K562 (cell line): ENCODE results near the gene SPOCD1. TPM values are rescaled to one million over a fixed set of nuclear protein-coding genes. Genes with fewer than 3 reads are reported as not detected.

ENCODE experiments used
- CBFA2T2 ChIP-seq: fragments of 450-650 bp; conservative IDR thresholded peaks from 2 replicates; pipeline ENCODE4 v1.6.1; 2017; ENCODE audit warnings: mild to moderate bottlenecking
- CBFB ChIP-seq: sonication (generic); formaldehyde crosslinking; IDR thresholded peaks from 2 replicates; pipeline ENCODE4 v1.4.0; 2020; ENCODE audit warnings: mild to moderate bottlenecking, missing genetic modification reagents
- CEBPB ChIP-seq: fragments of 450-650 bp; IDR thresholded peaks from 2 replicates; pipeline ENCODE4 v1.6.1; 2016; ENCODE audit warnings: missing genetic modification characterization, missing compliant biosample characterization
- DDX20 ChIP-seq: fragments of 450-650 bp; IDR thresholded peaks from 2 replicates; pipeline ENCODE4 v1.6.1; 2016; ENCODE audit warnings: missing genetic modification characterization, low read depth, mild to moderate bottlenecking, missing compliant biosample characterization, moderate library complexity
- HCFC1 ChIP-seq: IDR thresholded peaks from 2 replicates; pipeline ENCODE4 v1.6.1; 2012; ENCODE audit warnings: low read depth, low read length, improper control_type of control experiment
- KLF16 ChIP-seq: IDR thresholded peaks from 2 replicates; pipeline ENCODE4 v1.6.1; 2016; ENCODE audit warnings: antibody characterized with exemption
- MAFK ChIP-seq: IDR thresholded peaks from 2 replicates; pipeline ENCODE4 v1.6.1; 2011; ENCODE audit warnings: low read length, improper control_type of control experiment
- MCM5 ChIP-seq: fragments of 450-650 bp; IDR thresholded peaks from 2 replicates; pipeline ENCODE4 v1.6.1; 2016; ENCODE audit warnings: low read depth
- NONO ChIP-seq, 2 experiments: fragments of 200-400 bp in 1 of 2; fragments of 450-650 bp in 1 of 2; formaldehyde crosslinking in 1 of 2; IDR thresholded peaks; 2 replicates each; pipeline ENCODE4 v1.6.1; 2017; ENCODE audit warnings: low read depth in 2 of 2, mild to moderate bottlenecking in 2 of 2, moderate library complexity in 2 of 2, low read length in 1 of 2
- PHB ChIP-seq: fragments of 250-450 bp; sonication (Bioruptor Pico); IDR thresholded peaks from 2 replicates; pipeline ENCODE4 v1.5.0; 2021
- POLR2AphosphoS2 ChIP-seq: IDR thresholded peaks from 2 replicates; pipeline ENCODE4 v1.6.1; 2012; ENCODE audit warnings: low read length, improper control_type of control experiment
- RB1 ChIP-seq: fragments of 450-650 bp; IDR thresholded peaks from 2 replicates; pipeline ENCODE4 v1.6.1; 2017; ENCODE audit warnings: low read depth, mild to moderate bottlenecking
- TAL1 ChIP-seq: fragments of 450-650 bp; IDR thresholded peaks from 2 replicates; pipeline ENCODE4 v1.6.1; 2016; ENCODE audit warnings: mild to moderate bottlenecking
- TEAD4 ChIP-seq, 2 experiments: sonication (generic) in 1 of 2; formaldehyde crosslinking in 1 of 2; IDR thresholded peaks; 2 replicates each; pipeline versions ENCODE4 v1.6.1 to v1.8.0; 2012 to 2022; ENCODE audit warnings: borderline replicate concordance in 1 of 2, inconsistent platforms in 1 of 2, low read length in 1 of 2, mild to moderate bottlenecking in 1 of 2, missing genetic modification reagents in 1 of 2
- TGIF2 ChIP-seq: sonication (generic); formaldehyde crosslinking; IDR thresholded peaks from 2 replicates; pipeline ENCODE4 v1.8.1; 2022; ENCODE audit warnings: mild to moderate bottlenecking, missing genetic modification reagents, moderate library complexity
- TRIM28 ChIP-seq: fragments of 450-650 bp; IDR thresholded peaks from 2 replicates; pipeline ENCODE4 v1.6.1; 2017
- XRCC5 ChIP-seq: fragments of 200-400 bp; formaldehyde crosslinking; IDR thresholded peaks from 2 replicates; pipeline ENCODE4 v1.6.1; 2017; ENCODE audit warnings: low read depth, mild to moderate bottlenecking, low read length
- ZC3H11A ChIP-seq: IDR thresholded peaks from 2 replicates; pipeline ENCODE4 v1.6.1; 2012; ENCODE audit warnings: low read depth, low read length, improper control_type of control experiment
- ZNF785 ChIP-seq: fragments of 250-450 bp; sonication (Bioruptor Pico); IDR thresholded peaks from 2 replicates; pipeline ENCODE4 v1.4.0; 2020; ENCODE audit warnings: mild to moderate bottlenecking
- polyA plus RNA-seq, 8 experiments: library from polyadenylated mRNA; depleted of rRNA in 4 of 8; stranded (reverse) in 5 of 8; unstranded in 3 of 8; fragments of >200 nt; fragmentation: Nextera tagmentation in 2 of 8; fragmentation: Illumina TruSeq in 1 of 8; extraction: Ambion mirVana in 2 of 8; extraction: Trizol in 1 of 8; gene quantifications; 2 replicates each; pipeline versions ENCODE4 v1.2.1 to v1.2.3, GENCODE V29; 2011 to 2014; ENCODE audit warnings: inconsistent platforms in 1 of 8, missing spikeins in 1 of 8
- total RNA-seq, 7 experiments: library from RNA; depleted of rRNA in 6 of 7; stranded (reverse); fragments of >200 nt in 6 of 7; fragmentation: Illumina TruSeq in 2 of 7; extraction: Trizol in 2 of 7; gene quantifications; 2 replicates each; pipeline versions ENCODE4 v1.2.1 to v1.2.3, GENCODE V29; 2011 to 2021; ENCODE audit warnings: low replicate concordance in 1 of 7
- TF ChIP-seq, protein P1 (sequence below): sonication (generic); formaldehyde crosslinking; IDR thresholded peaks from 2 replicates; pipeline ENCODE4 v1.8.0; 2022; ENCODE audit warnings: missing genetic modification reagents, mild to moderate bottlenecking, moderate library complexity, borderline replicate concordance
- TF ChIP-seq, protein P2 (sequence below): fragments of 250-450 bp; sonication (Bioruptor Pico); IDR thresholded peaks from 2 replicates; pipeline ENCODE4 v1.8.0; 2022; ENCODE audit warnings: inconsistent platforms
- TF ChIP-seq, protein P3 (sequence below): fragments of 200-800 bp; sonication (Bioruptor generic); IDR thresholded peaks from 2 replicates; pipeline ENCODE4 v1.6.1; 2017; ENCODE audit warnings: missing genetic modification characterization, missing compliant biosample characterization
- TF ChIP-seq, protein P4 (sequence below), 3 experiments: fragments of 200-800 bp in 1 of 3; sonication (Bioruptor generic) in 1 of 3; sonication (generic) in 1 of 3; formaldehyde crosslinking in 1 of 3; IDR thresholded peaks; 2 replicates each; pipeline versions ENCODE4 v1.6.1 to v1.8.0; 2016 to 2022; ENCODE audit warnings: mild to moderate bottlenecking in 2 of 3, missing compliant biosample characterization in 2 of 3, missing genetic modification characterization in 2 of 3, missing genetic modification reagents in 1 of 3

SPOCD1 gene
- total and polyA plus RNA-seq, 9 of the 15 experiments (the other 6 are each of a cell fraction or from before 2014, with no cell fraction given), result 0.03 to 0.71 (median 0.26) TPM; not detected in 1

DNA sequence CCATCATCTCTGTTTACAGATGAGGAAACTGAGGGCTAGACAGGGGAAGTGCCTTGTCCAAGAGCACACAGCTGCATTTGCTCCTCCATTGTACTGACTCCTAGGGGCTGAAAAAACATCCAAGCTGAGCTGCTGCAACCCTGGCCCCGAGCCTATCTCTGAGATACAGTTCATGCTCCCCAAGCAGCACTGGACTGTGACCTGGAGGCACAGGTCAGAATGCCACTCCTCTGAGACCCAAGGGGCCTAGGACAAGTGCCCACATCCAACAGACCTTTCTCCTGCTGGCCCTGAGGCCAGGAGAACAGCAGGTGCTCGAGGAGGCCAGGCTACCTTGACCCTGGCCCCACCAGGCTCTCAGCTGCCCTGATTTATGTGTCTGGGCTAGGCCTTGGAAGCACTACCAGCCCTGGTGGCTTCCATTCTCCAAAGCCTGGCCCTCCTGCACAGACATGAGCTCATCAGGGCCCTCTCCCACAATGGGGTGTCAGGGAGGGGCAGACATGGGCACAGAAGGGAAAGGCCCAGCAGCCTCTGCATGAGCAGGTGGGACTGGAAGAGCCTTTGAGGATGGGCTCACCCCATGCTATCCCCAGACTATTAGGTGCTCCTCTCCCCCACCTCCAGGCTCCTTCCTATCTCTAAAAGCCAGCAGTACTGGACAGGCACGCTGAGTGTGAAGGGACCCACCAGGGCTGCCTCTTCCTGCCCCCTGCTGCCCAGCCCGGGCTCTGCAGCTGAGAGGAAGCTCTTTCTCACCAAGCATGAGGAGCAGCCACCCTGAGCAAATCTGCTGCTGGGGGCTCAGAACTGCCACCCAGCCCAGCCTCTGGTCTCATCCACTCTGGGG lies 70.5 kb downstream of the SPOCD1 start (continued):
- TF ChIP-seq RB1, result peak; percentile 72; the same call in 1 of the 2 replicates
- TF ChIP-seq MAFK, result peak; percentile 6; the same call in 1 of the 2 replicates
- peak; percentile 65; the same call in 1 of the 2 replicates for TF ChIP-seq CBFB (CRISPR knock-in tag)
- no peak for TF ChIP-seq ZNF785
- TF ChIP-seq CBFA2T2, result peak; percentile 29
- TF ChIP-seq, protein P1, sequence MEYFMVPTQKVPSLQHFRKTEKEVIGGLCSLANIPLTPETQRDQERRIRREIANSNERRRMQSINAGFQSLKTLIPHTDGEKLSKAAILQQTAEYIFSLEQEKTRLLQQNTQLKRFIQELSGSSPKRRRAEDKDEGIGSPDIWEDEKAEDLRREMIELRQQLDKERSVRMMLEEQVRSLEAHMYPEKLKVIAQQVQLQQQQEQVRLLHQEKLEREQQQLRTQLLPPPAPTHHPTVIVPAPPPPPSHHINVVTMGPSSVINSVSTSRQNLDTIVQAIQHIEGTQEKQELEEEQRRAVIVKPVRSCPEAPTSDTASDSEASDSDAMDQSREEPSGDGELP (CRISPR knock-in tag), result peak; percentile 83
- TF ChIP-seq DDX20 (tag), result no peak
- TF ChIP-seq TEAD4 (IDR thresholded peaks at IDR 0.05; ENCODE audit: low read length), result peak; percentile 30; the same call in 1 of the 2 replicates
- TF ChIP-seq TEAD4 (CRISPR knock-in tag; IDR thresholded peaks at IDR 0.05; ENCODE audit: borderline replicate concordance), result 0 out of 2 replicates have a peak, but pooled peaks have one; percentile 60
- no peak for TF ChIP-seq ZC3H11A
- TF ChIP-seq XRCC5, result no peak
- no peak for TF ChIP-seq TRIM28
- TF ChIP-seq KLF16, result peak; percentile 46; the same call in 1 of the 2 replicates
- TF ChIP-seq PHB (CRISPR knock-in tag), result no peak
- no peak for TF ChIP-seq POLR2AphosphoS2
- TF ChIP-seq MCM5, result no peak
- TF ChIP-seq CEBPB (tag), result no peak
- TF ChIP-seq TAL1, result peak; percentile 58
- TF ChIP-seq TGIF2, result no peak
- TF ChIP-seq NONO (IDR thresholded peaks at IDR 0.05; ENCODE audit: low read depth in 2 of 2, low read length in 1 of 2), result 0 out of 4 replicates have a peak, but pooled peaks of 1 of the 2 experiments have one; percentile 43
- peak; percentile 18; the same call in 1 of the 2 replicates for TF ChIP-seq HCFC1
- TF ChIP-seq, protein P2, sequence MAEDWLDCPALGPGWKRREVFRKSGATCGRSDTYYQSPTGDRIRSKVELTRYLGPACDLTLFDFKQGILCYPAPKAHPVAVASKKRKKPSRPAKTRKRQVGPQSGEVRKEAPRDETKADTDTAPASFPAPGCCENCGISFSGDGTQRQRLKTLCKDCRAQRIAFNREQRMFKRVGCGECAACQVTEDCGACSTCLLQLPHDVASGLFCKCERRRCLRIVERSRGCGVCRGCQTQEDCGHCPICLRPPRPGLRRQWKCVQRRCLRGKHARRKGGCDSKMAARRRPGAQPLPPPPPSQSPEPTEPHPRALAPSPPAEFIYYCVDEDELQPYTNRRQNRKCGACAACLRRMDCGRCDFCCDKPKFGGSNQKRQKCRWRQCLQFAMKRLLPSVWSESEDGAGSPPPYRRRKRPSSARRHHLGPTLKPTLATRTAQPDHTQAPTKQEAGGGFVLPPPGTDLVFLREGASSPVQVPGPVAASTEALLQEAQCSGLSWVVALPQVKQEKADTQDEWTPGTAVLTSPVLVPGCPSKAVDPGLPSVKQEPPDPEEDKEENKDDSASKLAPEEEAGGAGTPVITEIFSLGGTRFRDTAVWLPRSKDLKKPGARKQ, result no peak
- TF ChIP-seq, protein P3, sequence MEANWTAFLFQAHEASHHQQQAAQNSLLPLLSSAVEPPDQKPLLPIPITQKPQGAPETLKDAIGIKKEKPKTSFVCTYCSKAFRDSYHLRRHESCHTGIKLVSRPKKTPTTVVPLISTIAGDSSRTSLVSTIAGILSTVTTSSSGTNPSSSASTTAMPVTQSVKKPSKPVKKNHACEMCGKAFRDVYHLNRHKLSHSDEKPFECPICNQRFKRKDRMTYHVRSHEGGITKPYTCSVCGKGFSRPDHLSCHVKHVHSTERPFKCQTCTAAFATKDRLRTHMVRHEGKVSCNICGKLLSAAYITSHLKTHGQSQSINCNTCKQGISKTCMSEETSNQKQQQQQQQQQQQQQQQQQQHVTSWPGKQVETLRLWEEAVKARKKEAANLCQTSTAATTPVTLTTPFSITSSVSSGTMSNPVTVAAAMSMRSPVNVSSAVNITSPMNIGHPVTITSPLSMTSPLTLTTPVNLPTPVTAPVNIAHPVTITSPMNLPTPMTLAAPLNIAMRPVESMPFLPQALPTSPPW (CRISPR knock-in tag), result peak; percentile 34; the same call in 1 of the 2 replicates
- TF ChIP-seq, protein P4, sequence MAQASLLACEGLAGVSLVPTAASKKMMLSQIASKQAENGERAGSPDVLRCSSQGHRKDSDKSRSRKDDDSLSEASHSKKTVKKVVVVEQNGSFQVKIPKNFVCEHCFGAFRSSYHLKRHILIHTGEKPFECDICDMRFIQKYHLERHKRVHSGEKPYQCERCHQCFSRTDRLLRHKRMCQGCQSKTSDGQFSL (CRISPR knock-in tag; IDR thresholded peaks at IDR 0.05), result peak; percentile 25; the same call in 1 of the 2 replicates
- TF ChIP-seq, protein P4 (tag; IDR thresholded peaks at IDR 0.05), result no peak
